ENCODE measurements around the gene COL4A5. TPM values are rescaled to one million over a fixed set of nuclear protein-coding genes. Genes with fewer than 3 reads are reported as not detected.
"Not testable (repeated sequence)": the region's sequence is repeated elsewhere in the genome, so short reads cannot be mapped to it uniquely, and the experiment has no call there.

COL4A5 gene
- polyA plus RNA-seq (2013) = not detected

DNA sequence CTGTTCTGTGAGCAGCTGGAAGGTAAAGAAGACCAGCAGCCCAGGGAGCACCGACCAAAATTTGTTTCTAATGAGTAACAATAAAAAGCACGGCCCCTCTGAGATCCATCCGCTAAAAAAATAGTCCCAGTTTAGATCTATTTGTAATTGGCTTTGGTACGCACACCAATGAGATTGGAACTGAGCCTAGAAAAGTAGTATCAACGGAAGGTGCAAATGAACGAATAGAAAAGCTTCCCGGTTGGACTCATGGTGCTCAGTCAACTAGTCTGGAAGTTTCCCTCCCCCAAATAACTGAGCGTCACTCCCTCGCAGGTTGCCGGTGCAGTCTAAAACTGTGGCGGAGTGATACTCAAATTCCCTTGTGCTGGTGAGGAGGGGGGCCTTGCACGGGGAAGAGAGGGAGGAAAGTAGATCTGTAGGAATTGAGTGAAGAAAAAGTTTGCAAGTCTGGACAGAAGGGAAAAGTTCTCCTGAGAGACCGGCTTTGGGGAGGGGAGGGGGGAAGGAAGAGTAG lies at the start of gene COL4A5:
Gene COL4A5, plus strand, starts transcription at position 413 of the 517 bp plus-strand sequence. CDS start 288 bp downstream, outside the sequence.
- Histone ChIP-seq H3K4me3 (ENCODE audit: control insufficient read depth in 1 of 7, extremely low read depth in 1 of 7, insufficient read depth in 4 of 7, low read depth in 2 of 7, low read length in 6 of 7) (peak within 1 kb of the TSS in 5 of 7 experiments; percentile 38 to 74 (median 60)), H3K36me3 (ENCODE audit: control insufficient read depth in 4 of 4, insufficient read depth in 4 of 4, low read length in 3 of 4) (no peaks in the 10 kb centered on the region), H3K9me3 (ENCODE audit: control extremely low read depth in 1 of 5, control insufficient read depth in 4 of 5, insufficient read depth in 2 of 5, low read depth in 1 of 5, low read length in 4 of 5) (no peaks in the 10 kb centered on the region), H3K4me1 (ENCODE audit: control extremely low read depth in 1 of 4, control insufficient read depth in 4 of 4, insufficient read depth in 4 of 4, low read length in 3 of 4) (peaks cover 0 to 4% (median under 1%) of the 10 kb centered on the region in 4 experiments), H3K27me3 (replicated peaks in 2 of 5; ENCODE audit: control insufficient read depth in 4 of 5, insufficient read depth in 5 of 5, low read length in 4 of 5) (peaks cover 0 to 44% (median 21%) of the 10 kb centered on the region in 5 experiments), H3K27ac (ENCODE audit: insufficient read depth in 1 of 2, low read depth in 1 of 2, low read length in 2 of 2, poor library complexity in 1 of 2, severe bottlenecking in 2 of 2) (no peak within 1 kb of the TSS)
- WGBS (ENCODE audit: insufficient coverage) = 22% methylated on average over 8 of the region's 13 CpGs
- ChIA-PET CTCF (no interaction called here), POLR2A (interaction anchor here (0.6 kb wide), 1 partner anchor 953 kb away, joined by 3 read pairs; no protein-coding TSS in a partner anchor)
- peak; percentile 19 to 38 (median 23) for DNase-seq

DNA sequence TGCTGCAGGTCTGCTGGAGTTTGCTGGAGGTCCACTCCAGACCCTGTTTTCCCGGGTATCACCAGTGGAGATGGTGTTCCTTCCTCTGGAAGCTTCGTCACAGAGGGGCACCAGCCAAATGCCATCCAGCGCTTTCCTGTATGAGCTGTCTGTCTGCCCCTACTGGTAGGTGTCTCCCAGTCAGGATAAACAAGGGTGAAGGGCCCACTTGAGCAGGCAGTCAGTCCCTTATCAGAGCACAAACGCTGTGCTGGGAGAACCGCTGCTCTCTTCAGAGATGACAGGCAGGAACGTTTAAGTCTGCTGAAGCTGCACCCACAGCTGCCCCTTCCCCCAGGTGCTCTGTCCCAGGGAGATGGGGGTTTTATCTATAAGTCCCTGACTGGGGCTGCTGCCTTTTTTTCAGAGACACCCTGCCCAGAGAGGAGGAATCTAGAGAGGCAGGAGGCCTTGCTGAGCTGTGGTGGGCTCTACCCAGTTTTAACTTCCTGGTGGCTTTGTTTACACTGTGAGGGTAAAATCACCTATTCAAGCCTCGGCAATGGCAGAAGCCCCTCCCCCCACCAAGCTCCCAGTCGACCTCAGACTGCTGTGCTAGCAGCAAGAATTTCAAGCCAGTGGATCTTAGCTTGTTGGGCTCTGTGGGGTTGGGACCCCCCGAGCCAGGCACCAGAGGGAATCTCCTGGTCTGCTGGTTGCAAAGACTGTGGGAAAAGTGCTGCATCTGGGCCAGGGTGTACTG lies 48.5 kb upstream of the COL4A5 start:
- POLR2A ChIA-PET; CTCF ChIA-PET; H3K4me1 ChIP-seq (ENCODE audit: control extremely low read depth in 1 of 4, control insufficient read depth in 4 of 4, insufficient read depth in 4 of 4, low read length in 3 of 4); H3K9me3 ChIP-seq (ENCODE audit: control extremely low read depth in 1 of 5, control insufficient read depth in 4 of 5, insufficient read depth in 2 of 5, low read depth in 1 of 5, low read length in 4 of 5); DNase-seq; H3K27me3 ChIP-seq (replicated peaks in 2 of 5; ENCODE audit: control insufficient read depth in 4 of 5, insufficient read depth in 5 of 5, low read length in 4 of 5); H3K36me3 ChIP-seq (ENCODE audit: control insufficient read depth in 4 of 4, insufficient read depth in 4 of 4, low read length in 3 of 4); H3K4me3 ChIP-seq (ENCODE audit: control insufficient read depth in 1 of 7, extremely low read depth in 1 of 7, insufficient read depth in 4 of 7, low read depth in 2 of 7, low read length in 6 of 7); H3K27ac ChIP-seq (ENCODE audit: insufficient read depth in 1 of 2, low read depth in 1 of 2, low read length in 2 of 2, poor library complexity in 1 of 2, severe bottlenecking in 2 of 2): not testable (repeated sequence)
- WGBS (ENCODE audit: insufficient coverage) = 59% methylated on average over 9 of the region's 9 CpGs

DNA sequence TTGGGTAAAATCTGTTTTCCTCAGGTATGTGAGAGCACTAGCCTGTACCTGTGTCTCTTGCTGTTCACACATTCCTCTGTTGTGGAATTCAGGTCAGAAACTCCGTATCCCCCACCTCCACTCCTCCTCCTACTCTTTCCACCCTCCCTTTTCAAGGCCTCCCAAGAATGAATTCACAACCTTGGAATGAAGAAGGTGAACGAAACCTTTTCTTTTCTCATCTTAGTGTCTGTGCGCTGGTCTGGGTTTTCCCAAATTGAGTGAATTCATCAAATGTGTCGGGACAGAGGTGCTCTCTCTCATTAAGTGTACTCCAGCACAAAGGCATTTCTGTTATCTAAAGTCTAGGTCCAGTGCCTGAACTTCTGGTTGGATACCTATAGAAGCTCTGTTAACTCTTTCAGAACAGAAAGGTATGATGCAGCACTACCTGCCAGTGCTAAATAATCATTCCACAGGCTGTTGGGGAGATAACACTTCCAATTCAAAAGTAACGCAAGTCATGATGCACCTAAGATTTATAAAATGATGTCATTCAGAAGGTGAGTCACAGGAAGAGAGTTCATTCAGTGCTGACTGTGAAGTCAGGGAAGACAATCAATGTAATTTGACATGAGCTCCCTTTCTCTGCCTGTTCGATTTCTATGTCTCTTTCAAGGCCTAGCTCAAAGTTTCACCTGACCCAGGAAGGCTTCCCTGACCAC lies 43.3 kb upstream of the COL4A5 start:
- no peaks in the 10 kb centered on the region for H3K4me1 ChIP-seq (ENCODE audit: control extremely low read depth in 1 of 4, control insufficient read depth in 4 of 4, insufficient read depth in 4 of 4, low read length in 3 of 4)
- H3K36me3 ChIP-seq (ENCODE audit: control insufficient read depth in 4 of 4, insufficient read depth in 4 of 4, low read length in 3 of 4) = no peaks in the 10 kb centered on the region
- ChIA-PET POLR2A (no interaction called here), CTCF (no interaction called here)
- DNase-seq = no peak
- no peaks in the 10 kb centered on the region for H3K9me3 ChIP-seq (ENCODE audit: control extremely low read depth in 1 of 5, control insufficient read depth in 4 of 5, insufficient read depth in 2 of 5, low read depth in 1 of 5, low read length in 4 of 5)
- peaks cover 0 to 7% (median 0%) of the 10 kb centered on the region in 5 experiments for H3K27me3 ChIP-seq (replicated peaks in 2 of 5; ENCODE audit: control insufficient read depth in 4 of 5, insufficient read depth in 5 of 5, low read length in 4 of 5)
- H3K4me3 ChIP-seq (ENCODE audit: control insufficient read depth in 1 of 7, extremely low read depth in 1 of 7, insufficient read depth in 4 of 7, low read depth in 2 of 7, low read length in 6 of 7) = no peak overlapping the region
- H3K27ac ChIP-seq (ENCODE audit: insufficient read depth in 1 of 2, low read depth in 1 of 2, low read length in 2 of 2, poor library complexity in 1 of 2, severe bottlenecking in 2 of 2) = no peak overlapping the region
- 81% methylated on average over 4 of the region's 6 CpGs for WGBS (ENCODE audit: insufficient coverage)

DNA sequence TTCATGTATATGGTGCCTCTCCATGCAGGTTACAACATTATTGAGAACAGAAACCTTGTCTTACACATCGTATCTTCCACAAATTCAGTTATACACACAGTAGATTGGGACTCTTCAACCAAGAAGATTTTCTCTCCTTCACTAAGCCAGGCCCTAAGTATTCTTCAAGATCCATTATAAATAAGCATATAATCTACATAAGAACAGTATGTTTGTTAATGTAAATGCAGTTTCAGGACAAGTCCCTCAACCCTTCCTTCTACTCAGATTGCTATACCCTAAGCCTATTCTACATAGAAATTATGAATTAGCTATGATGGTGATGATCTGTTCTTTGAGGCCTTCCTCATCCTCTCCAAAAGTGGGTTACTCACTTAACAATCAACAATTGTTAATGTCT lies 42.7 kb upstream of the COL4A5 start:
- no peak for DNase-seq
- ChIA-PET CTCF (no interaction called here), POLR2A (no interaction called here)
- H3K27ac ChIP-seq (ENCODE audit: insufficient read depth in 1 of 2, low read depth in 1 of 2, low read length in 2 of 2, poor library complexity in 1 of 2, severe bottlenecking in 2 of 2) = no peak overlapping the region
- no peaks in the 10 kb centered on the region for H3K4me1 ChIP-seq (ENCODE audit: control extremely low read depth in 1 of 4, control insufficient read depth in 4 of 4, insufficient read depth in 4 of 4, low read length in 3 of 4)
- no peaks in the 10 kb centered on the region for H3K9me3 ChIP-seq (ENCODE audit: control extremely low read depth in 1 of 5, control insufficient read depth in 4 of 5, insufficient read depth in 2 of 5, low read depth in 1 of 5, low read length in 4 of 5)
- peaks cover 0 to 7% (median 0%) of the 10 kb centered on the region in 5 experiments for H3K27me3 ChIP-seq (replicated peaks in 2 of 5; ENCODE audit: control insufficient read depth in 4 of 5, insufficient read depth in 5 of 5, low read length in 4 of 5)
- no peak overlapping the region for H3K4me3 ChIP-seq (ENCODE audit: control insufficient read depth in 1 of 7, extremely low read depth in 1 of 7, insufficient read depth in 4 of 7, low read depth in 2 of 7, low read length in 6 of 7)
- WGBS (ENCODE audit: insufficient coverage) = no CpG with 5 or more reads among the region's 1 CpG
- no peaks in the 10 kb centered on the region for H3K36me3 ChIP-seq (ENCODE audit: control insufficient read depth in 4 of 4, insufficient read depth in 4 of 4, low read length in 3 of 4)

DNA sequence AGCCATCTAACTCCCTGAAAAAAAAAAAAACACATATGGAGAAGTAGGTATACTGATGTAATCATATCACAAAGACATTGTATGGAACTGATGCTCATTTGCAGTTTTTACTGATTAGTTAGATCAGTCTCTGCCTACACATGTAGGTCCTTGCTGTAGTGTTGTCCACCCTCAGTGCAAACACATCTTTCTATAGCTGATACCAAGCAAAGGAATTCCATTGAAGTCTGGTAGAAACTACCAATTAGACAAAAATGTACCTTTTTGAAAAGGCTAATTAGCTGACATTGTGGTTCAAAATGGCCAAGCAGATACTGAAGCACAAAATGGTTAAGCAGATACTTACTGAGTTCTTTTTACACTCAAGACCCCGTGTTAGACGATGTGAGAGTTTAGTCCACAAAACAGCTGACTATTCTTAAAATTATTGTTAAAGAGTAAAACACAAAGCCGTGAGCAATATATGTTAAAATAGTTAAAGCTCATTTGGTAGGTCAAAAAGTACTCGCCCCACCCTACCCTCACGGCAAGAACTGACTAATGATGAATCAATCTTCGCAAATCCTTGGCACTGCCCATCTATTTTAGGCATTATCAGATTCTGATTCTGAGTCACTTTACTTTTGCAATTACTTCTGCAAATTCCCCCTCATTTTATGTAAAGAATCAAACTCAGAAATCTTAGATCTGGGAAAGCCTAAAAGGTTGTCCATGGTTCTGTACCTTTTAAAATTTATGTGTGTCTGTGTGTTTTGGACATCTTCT lies 41.8 kb upstream of the COL4A5 start:
- no peaks in the 10 kb centered on the region for H3K9me3 ChIP-seq (ENCODE audit: control extremely low read depth in 1 of 5, control insufficient read depth in 4 of 5, insufficient read depth in 2 of 5, low read depth in 1 of 5, low read length in 4 of 5)
- ChIA-PET POLR2A (no interaction called here), CTCF (no interaction called here)
- 83% methylated on average over 5 of the region's 6 CpGs for WGBS (ENCODE audit: insufficient coverage)
- H3K27ac ChIP-seq (ENCODE audit: insufficient read depth in 1 of 2, low read depth in 1 of 2, low read length in 2 of 2, poor library complexity in 1 of 2, severe bottlenecking in 2 of 2) = no peak overlapping the region
- no peak for DNase-seq
- no peaks in the 10 kb centered on the region for H3K36me3 ChIP-seq (ENCODE audit: control insufficient read depth in 4 of 4, insufficient read depth in 4 of 4, low read length in 3 of 4)
- peaks cover 0 to 7% (median 0%) of the 10 kb centered on the region in 5 experiments for H3K27me3 ChIP-seq (replicated peaks in 2 of 5; ENCODE audit: control insufficient read depth in 4 of 5, insufficient read depth in 5 of 5, low read length in 4 of 5)
- H3K4me3 ChIP-seq (ENCODE audit: control insufficient read depth in 1 of 7, extremely low read depth in 1 of 7, insufficient read depth in 4 of 7, low read depth in 2 of 7, low read length in 6 of 7) = no peak overlapping the region
- H3K4me1 ChIP-seq (ENCODE audit: control extremely low read depth in 1 of 4, control insufficient read depth in 4 of 4, insufficient read depth in 4 of 4, low read length in 3 of 4) = no peaks in the 10 kb centered on the region

DNA sequence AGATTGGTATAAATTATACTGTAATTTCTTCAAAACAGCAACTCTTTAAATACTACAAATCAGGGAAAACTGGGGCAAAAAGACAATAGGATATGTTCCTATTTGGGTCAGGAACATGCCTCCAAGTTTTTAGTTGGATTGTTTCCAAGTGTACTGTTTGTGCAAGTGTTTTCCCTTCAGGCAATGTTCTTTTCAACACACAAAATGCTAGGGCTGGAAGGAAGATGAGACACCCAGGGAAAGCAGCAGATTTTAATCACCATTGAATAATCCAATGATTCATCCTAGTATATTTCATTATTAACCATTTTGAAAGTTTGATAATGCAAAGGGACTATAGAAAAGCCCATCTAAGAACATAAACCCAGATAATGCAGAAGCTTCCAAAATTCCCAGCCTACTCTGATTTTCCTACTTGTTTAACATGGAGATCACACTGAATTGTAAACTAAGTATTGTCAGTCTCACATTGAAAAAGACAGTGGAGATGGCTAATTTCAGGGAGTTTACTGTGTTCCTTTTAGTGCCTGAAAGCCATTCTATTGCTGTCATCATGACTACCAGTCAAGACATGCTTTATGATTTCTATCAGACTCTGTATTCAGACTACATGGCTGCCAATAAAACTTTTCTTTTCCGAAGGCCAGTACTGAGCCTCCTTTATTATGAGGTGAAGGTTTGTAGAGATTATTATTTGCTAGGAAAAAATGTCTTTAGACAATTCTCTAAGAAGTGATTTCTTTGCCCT lies 40.0 kb upstream of the COL4A5 start:
- peaks cover 0 to 7% (median 0%) of the 10 kb centered on the region in 5 experiments for H3K27me3 ChIP-seq (replicated peaks in 2 of 5; ENCODE audit: control insufficient read depth in 4 of 5, insufficient read depth in 5 of 5, low read length in 4 of 5)
- no peaks in the 10 kb centered on the region for H3K36me3 ChIP-seq (ENCODE audit: control insufficient read depth in 4 of 4, insufficient read depth in 4 of 4, low read length in 3 of 4)
- H3K9me3 ChIP-seq (ENCODE audit: control extremely low read depth in 1 of 5, control insufficient read depth in 4 of 5, insufficient read depth in 2 of 5, low read depth in 1 of 5, low read length in 4 of 5) = no peaks in the 10 kb centered on the region
- H3K4me3 ChIP-seq (ENCODE audit: control insufficient read depth in 1 of 7, extremely low read depth in 1 of 7, insufficient read depth in 4 of 7, low read depth in 2 of 7, low read length in 6 of 7) = no peak overlapping the region
- POLR2A ChIA-PET = no interaction called here
- DNase-seq = no peak
- CTCF ChIA-PET = no interaction called here
- H3K27ac ChIP-seq (ENCODE audit: insufficient read depth in 1 of 2, low read depth in 1 of 2, low read length in 2 of 2, poor library complexity in 1 of 2, severe bottlenecking in 2 of 2) = no peak overlapping the region
- no CpG with 5 or more reads among the region's 1 CpG for WGBS (ENCODE audit: insufficient coverage)
- H3K4me1 ChIP-seq (ENCODE audit: control extremely low read depth in 1 of 4, control insufficient read depth in 4 of 4, insufficient read depth in 4 of 4, low read length in 3 of 4) = no peaks in the 10 kb centered on the region
